ENCODE measurements around the gene TAS2R13. TPM values are rescaled to one million over a fixed set of nuclear protein-coding genes. Genes with fewer than 3 reads are reported as not detected.

The TAS2R13 gene
- total RNA-seq, 1 donor from 2014 or later: 1.3 TPM

- H3K27ac Mint-ChIP-seq: no peak overlapping the region
- no peaks in the 10 kb centered on the region for H3K27me3 Mint-ChIP-seq
- DNase-seq (ENCODE audit: extremely low spot score, unreplicated experiment): no peak
- peaks cover 18% of the 10 kb centered on the region for H3K9me3 Mint-ChIP-seq
- peaks cover 40% of the 10 kb centered on the region for H3K36me3 Mint-ChIP-seq
- no peak overlapping the region for H3K4me3 Mint-ChIP-seq
- TF ChIP-seq CTCF (conservative IDR thresholded peaks at IDR 0.05): no peak
- H3K4me1 Mint-ChIP-seq (ENCODE audit: unreplicated experiment): no peaks in the 10 kb centered on the region
These were observed 7.9 kb downstream of the TAS2R13 start for GRCh38 chr12:10901427-10901826.

DNA sequence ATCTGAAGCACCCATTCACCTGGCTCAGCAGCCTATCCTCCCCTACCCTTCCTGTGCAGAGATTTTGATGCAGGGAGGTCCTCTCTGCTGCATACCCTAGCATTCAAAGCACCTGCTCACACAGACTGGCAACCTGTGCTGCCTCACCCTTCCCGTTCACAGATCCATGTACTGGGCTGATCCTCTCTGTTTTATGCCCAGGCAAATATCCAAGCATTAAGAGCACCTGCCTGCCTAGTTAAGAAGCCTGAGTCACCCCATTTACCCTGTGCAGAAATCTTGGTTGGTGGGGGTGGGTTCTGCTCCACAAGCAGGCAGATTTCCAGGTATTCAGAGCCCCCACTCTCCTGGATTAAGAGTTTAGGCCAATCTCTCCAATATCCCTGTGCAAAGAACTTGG lies 8.4 kb downstream of the TAS2R13 start:
- H3K36me3 Mint-ChIP-seq: peaks cover 39% of the 10 kb centered on the region
- no peaks in the 10 kb centered on the region for H3K4me1 Mint-ChIP-seq (ENCODE audit: unreplicated experiment)
- H3K27ac Mint-ChIP-seq: no peak overlapping the region
- H3K27me3 Mint-ChIP-seq: no peaks in the 10 kb centered on the region
- TF ChIP-seq CTCF (conservative IDR thresholded peaks at IDR 0.05): no peak
- peaks cover 18% of the 10 kb centered on the region for H3K9me3 Mint-ChIP-seq
- no peak overlapping the region for H3K4me3 Mint-ChIP-seq
- DNase-seq (ENCODE audit: extremely low spot score, unreplicated experiment): no peak

GRCh38 chr12:10900530-10900929 lies 8.8 kb downstream of the TAS2R13 start:
- Mint-ChIP-seq H3K4me1 (ENCODE audit: unreplicated experiment) (no peaks in the 10 kb centered on the region), H3K4me3 (no peak overlapping the region), H3K27me3 (no peaks in the 10 kb centered on the region), H3K36me3 (peaks cover 35% of the 10 kb centered on the region), H3K9me3 (peaks cover 18% of the 10 kb centered on the region), H3K27ac (no peak overlapping the region)
- DNase-seq (ENCODE audit: extremely low spot score, unreplicated experiment): no peak
- TF ChIP-seq CTCF (conservative IDR thresholded peaks at IDR 0.05): no peak

DNA sequence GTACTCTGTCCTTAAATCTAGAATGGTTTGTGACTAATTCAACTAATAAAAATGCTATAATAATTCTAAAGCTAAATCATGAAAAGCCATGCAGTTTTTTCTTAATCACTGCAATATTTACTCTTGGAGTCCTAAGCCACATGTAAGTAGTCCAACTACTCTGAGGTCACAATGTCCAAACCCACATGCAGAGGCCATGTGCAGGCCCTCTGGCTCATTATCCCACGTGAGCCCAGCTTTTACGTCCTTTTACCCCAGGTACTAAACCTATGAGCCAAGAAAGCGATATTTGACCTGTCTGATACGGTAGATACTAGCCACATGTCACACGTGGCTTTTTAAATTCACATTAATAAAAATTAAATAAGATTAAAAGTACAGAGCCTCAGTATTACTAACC lies 12.5 kb downstream of the TAS2R13 start:
- TF ChIP-seq CTCF (conservative IDR thresholded peaks at IDR 0.05): no peak
- no peak for DNase-seq (ENCODE audit: extremely low spot score, unreplicated experiment)
- H3K9me3 Mint-ChIP-seq: peaks cover 4% of the 10 kb centered on the region
- no peak overlapping the region for H3K4me3 Mint-ChIP-seq
- no peaks in the 10 kb centered on the region for H3K4me1 Mint-ChIP-seq (ENCODE audit: unreplicated experiment)
- H3K27ac Mint-ChIP-seq: no peak overlapping the region
- H3K27me3 Mint-ChIP-seq: no peaks in the 10 kb centered on the region
- peaks cover 15% of the 10 kb centered on the region for H3K36me3 Mint-ChIP-seq

- no peaks in the 10 kb centered on the region for H3K4me1 Mint-ChIP-seq (ENCODE audit: unreplicated experiment)
- no peak for TF ChIP-seq CTCF (conservative IDR thresholded peaks at IDR 0.05)
- peaks cover 11% of the 10 kb centered on the region for H3K36me3 Mint-ChIP-seq
- H3K9me3 Mint-ChIP-seq: no peaks in the 10 kb centered on the region
- no peak overlapping the region for H3K27ac Mint-ChIP-seq
- no peak for DNase-seq (ENCODE audit: extremely low spot score, unreplicated experiment)
- no peak overlapping the region for H3K4me3 Mint-ChIP-seq
- H3K27me3 Mint-ChIP-seq: no peaks in the 10 kb centered on the region
These were observed 17.4 kb downstream of the TAS2R13 start for GRCh38 chr12:10891937-10892336.

- TF ChIP-seq CTCF (conservative IDR thresholded peaks at IDR 0.05): no peak
- Mint-ChIP-seq H3K4me3 (no peak overlapping the region), H3K4me1 (ENCODE audit: unreplicated experiment) (no peaks in the 10 kb centered on the region), H3K36me3 (peaks cover 8% of the 10 kb centered on the region), H3K27ac (no peak overlapping the region), H3K9me3 (no peaks in the 10 kb centered on the region), H3K27me3 (no peaks in the 10 kb centered on the region)
- DNase-seq (ENCODE audit: extremely low spot score, unreplicated experiment): no peak
These were observed 20.1 kb downstream of the TAS2R13 start for GRCh38 chr12:10889226-10889625.
